ENCODE data around the gene ARHGDIG.
"Not testable (repeated sequence)": the region's sequence is repeated elsewhere in the genome, so short reads cannot be mapped to it uniquely, and the experiment has no call there.

The ARHGDIG gene

GRCh38 chr16:264440-264951 is 15.9 kb upstream of the ARHGDIG start:
- DNase-seq (ENCODE audit: low spot score) = no peak

- no peak for DNase-seq (ENCODE audit: low spot score)
Observed at GRCh38 chr16:265002-265529, 15.3 kb upstream of the ARHGDIG start.

- DNase-seq (ENCODE audit: low spot score) = no peak
Observed at GRCh38 chr16:265711-266110, 14.7 kb upstream of the ARHGDIG start.

GRCh38 chr16:266258-267164 is 13.9 kb upstream of the ARHGDIG start:
- no peak for DNase-seq (ENCODE audit: low spot score)

- DNase-seq (ENCODE audit: low spot score) = not testable (repeated sequence)
Observed at GRCh38 chr16:267562-267961, 12.8 kb upstream of the ARHGDIG start.

GRCh38 chr16:268141-269053 is 12.0 kb upstream of the ARHGDIG start:
- DNase-seq (ENCODE audit: low spot score) = no peak

DNA sequence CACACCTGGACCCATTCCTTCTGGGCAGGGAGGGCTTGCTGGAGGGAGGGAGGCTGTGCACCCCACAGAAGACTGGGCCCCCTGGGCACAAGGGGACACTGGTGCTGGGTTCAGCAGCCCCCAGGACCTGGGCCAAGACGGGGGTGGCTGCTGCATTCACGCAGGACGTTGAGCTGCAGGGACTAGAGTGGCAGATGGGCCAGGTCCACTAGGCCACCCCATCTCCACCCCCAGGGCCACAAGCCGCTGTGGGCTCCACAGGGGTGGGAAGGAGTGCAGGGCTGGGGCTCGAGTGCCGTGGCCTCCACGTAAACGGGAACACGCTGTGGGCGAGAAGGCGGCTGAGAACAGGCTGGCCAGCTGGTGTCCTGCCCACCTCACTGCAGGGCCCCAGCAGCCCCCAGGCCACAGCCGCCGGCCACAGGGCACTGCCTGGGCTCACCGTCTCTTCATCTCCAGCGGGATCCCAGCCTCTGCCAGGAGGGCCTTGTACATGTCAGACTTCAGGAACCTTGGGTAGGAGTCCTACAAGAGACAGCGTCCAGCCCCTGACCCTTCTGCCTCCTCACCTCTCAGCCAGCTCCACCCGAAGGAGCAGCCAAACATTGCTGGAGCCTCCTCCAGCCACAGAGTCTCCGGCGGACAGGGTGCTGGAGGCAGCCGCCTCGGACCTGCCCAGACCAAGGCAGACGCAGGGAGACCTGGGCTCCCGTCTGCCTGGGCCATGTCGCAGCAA is 11.2 kb upstream of the ARHGDIG start:
- no peak for DNase-seq (ENCODE audit: low spot score)

DNA sequence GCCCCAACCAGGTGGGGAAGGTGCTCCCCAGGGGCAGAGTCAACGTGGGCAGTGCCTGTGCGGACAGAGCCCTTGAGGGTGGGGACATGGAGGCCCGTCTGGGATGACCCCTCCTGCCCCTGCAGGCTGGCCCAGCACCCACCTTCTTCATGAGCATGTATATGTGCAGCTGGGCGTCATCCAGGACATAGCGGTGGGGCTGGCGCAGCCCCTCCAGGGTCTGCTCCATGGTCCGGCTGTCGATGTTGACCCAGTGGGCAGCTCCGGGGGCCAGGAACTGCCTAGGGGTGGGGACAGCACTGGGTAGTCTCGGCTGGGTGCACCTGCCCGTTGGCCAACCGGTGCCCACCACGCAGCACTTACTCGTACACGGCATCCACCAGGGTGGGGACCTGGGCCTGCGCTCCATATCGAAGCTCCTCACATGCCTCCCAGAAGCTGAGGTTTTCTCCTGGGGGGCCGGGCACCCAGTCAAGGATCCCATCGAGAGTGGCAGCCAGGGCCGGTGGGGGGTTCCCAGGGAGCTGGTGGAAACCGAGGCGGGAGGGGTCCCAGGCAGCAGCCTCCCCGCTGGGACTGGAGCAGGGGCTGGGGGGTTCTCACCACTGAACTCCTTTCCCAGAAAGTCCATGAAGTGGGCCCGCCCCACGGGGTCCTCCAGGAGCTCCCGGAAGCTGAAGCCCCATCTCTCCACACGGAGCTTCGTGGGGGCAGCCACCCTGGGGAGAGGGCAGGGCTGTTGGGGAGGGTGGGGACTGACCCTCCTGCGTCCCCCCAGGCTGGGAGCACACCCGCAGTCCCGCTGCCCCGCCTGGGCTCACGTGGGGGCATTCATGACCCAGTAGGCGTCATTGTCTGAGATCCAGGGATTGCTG is 9.8 kb upstream of the ARHGDIG start:
- no peak for DNase-seq (ENCODE audit: low spot score)

GRCh38 chr16:272633-273546 is 7.5 kb upstream of the ARHGDIG start:
- no peak for DNase-seq (ENCODE audit: low spot score)

- no peak for DNase-seq (ENCODE audit: low spot score)
Observed at GRCh38 chr16:273547-274421, 6.6 kb upstream of the ARHGDIG start.

- peak; percentile 53 for DNase-seq (ENCODE audit: low spot score)
Observed at GRCh38 chr16:275041-275641, 5.2 kb upstream of the ARHGDIG start.

GRCh38 chr16:275786-276232 is 4.6 kb upstream of the ARHGDIG start, which contains the start of gene RGS11:
Gene RGS11 (minus strand): TSS chr16:275944. CDS start chr16:275911, 33 bp downstream.
- DNase-seq (ENCODE audit: low spot score) = peak; percentile 79

DNA sequence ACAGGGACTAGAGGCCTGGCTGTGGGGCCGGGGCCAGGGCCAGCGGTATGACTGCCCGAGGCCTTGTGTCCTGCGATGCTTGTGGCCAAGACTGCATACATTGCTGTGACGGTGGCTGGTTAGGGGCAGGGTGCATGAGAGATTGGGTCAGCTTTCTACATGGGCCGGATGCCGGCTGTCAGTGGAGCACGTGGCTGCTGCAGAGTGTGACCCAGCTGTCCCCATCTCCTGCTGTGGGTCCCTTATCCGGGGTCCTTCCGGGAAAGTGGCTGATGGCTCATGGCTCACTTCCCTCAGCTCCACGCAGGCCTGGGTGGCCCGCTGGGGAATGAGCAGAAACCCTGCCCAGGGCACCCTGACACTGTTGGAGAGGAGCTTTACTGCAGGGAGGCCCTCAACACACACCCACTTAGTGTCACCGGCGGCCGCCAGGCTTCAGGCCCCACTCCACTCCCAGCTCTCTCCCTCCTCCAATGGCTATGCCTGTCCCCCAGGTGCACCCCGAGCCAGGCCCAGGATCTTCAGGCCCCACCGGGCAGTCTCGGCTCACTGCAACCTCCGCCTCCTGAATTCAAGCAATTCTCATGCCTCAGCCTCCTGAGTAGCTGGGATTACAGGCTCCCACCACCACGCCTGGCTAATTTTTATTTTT is 3.8 kb upstream of the ARHGDIG start:
- no peak for DNase-seq (ENCODE audit: low spot score)

DNA sequence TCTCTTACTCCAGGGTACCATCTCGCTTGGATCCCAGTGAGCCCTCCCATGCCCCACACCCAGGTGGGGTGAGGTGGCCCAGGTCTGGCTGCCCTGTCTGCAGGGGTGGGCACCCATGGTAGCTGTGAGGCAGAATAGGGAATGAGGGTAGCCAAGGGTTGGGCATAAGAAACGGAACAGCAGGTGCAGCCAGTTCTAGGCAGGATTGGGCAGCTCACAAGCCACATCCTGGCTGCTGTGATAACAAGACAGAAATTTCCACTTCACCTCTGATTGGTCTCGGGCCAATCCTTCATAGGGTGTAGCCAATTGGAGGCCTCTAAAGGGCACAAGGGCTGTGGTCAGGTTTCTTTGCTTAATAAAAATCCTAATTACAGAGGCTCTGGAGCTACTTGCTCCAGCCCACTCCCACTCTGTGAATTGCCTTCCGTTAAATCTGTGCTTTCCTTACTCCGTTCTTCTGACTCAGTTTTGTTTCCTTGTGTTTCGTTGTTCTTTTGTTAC is 1.5 kb upstream of the ARHGDIG start:
- no peak for DNase-seq (ENCODE audit: low spot score)

DNA sequence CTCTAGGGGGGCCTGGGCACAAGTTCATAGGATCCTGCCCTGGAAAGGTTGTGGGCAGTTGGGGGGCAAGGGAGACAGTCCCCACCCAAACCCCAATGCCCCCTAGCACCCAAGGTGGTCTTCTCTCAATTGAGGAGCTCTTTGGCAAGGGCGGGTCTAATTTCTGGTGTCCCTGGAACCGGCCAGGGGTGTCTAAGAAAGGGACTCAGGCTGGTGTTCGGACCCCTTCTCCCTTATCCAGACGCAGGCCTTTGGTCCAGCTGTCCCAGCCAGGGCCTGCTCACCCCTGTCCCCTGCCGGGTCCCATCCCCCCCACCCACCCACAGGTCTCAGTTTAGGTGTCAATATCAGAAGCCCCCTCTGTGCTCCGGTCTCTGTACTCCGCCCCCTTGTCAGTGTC is 860 bp upstream of the ARHGDIG start:
- DNase-seq (ENCODE audit: low spot score) = no peak

GRCh38 chr16:280005-280460 is 358 bp upstream of the ARHGDIG start:
- DNase-seq (ENCODE audit: low spot score) = no peak
